Upper lobe of right lung (tissue), 1 donor: ENCODE results near the gene GUCD1. TPM values are rescaled to one million over a fixed set of nuclear protein-coding genes. Genes with fewer than 3 reads are reported as not detected.
"Not testable (repeated sequence)": the region's sequence is repeated elsewhere in the genome, so short reads cannot be mapped to it uniquely, and the experiment has no call there.

Experiments
- ATAC-seq: fragments of 200-7000 bp; cut with Tn5 transposase; one replicate; pipeline ENCODE4 v1.9.1; 2020; ENCODE audit warnings: mild to moderate bottlenecking, moderate library complexity
- DNase-seq: peaks from one replicate; pipeline ENCODE4 v3.0.0-alpha.2; 2020
- H3K27ac ChIP-seq: fragments of 200-600 bp; one replicate; pipeline ENCODE4 v1.8.0; 2022
- H3K27me3 ChIP-seq: fragments of 200-600 bp; one replicate; pipeline ENCODE4 v1.8.0; 2022; ENCODE audit warnings: mild to moderate bottlenecking
- H3K36me3 ChIP-seq: fragments of 200-600 bp; one replicate; pipeline ENCODE4 v1.8.0; 2022
- H3K4me1 ChIP-seq: fragments of 200-600 bp; one replicate; pipeline ENCODE4 v1.8.0; 2022
- H3K4me3 ChIP-seq: fragments of 200-600 bp; one replicate; pipeline ENCODE4 v1.8.0; 2022; ENCODE audit warnings: mild to moderate bottlenecking
- H3K9me3 ChIP-seq: fragments of 200-600 bp; one replicate; pipeline ENCODE4 v1.8.0; 2022
- intact Hi-C: fragments of 100-400 bp; cut with DNase I; formaldehyde crosslinking; loops from one replicate; pipeline ENCODE4 v1.11.0; 2022
- total RNA-seq: library from RNA; stranded (reverse); fragmentation: NEBNext Ultra II Directional; extraction: Animal tissue kit (Norgen Biotek cat#: 25700); gene quantifications from one replicate; pipeline ENCODE4 v1.2.1, GENCODE V29; 2021
- TF ChIP-seq, protein P1 (sequence below): fragments of 200-600 bp; IDR thresholded peaks from one replicate; pipeline ENCODE4 v1.8.0; 2022; ENCODE audit warnings: antibody characterized with exemption
- donor health status: DM: no; HTN: yes; CAD: no; lungs with severe emphysema.

The GUCD1 gene
- total RNA-seq, 1 donor from 2014 or later = 148 TPM

DNA sequence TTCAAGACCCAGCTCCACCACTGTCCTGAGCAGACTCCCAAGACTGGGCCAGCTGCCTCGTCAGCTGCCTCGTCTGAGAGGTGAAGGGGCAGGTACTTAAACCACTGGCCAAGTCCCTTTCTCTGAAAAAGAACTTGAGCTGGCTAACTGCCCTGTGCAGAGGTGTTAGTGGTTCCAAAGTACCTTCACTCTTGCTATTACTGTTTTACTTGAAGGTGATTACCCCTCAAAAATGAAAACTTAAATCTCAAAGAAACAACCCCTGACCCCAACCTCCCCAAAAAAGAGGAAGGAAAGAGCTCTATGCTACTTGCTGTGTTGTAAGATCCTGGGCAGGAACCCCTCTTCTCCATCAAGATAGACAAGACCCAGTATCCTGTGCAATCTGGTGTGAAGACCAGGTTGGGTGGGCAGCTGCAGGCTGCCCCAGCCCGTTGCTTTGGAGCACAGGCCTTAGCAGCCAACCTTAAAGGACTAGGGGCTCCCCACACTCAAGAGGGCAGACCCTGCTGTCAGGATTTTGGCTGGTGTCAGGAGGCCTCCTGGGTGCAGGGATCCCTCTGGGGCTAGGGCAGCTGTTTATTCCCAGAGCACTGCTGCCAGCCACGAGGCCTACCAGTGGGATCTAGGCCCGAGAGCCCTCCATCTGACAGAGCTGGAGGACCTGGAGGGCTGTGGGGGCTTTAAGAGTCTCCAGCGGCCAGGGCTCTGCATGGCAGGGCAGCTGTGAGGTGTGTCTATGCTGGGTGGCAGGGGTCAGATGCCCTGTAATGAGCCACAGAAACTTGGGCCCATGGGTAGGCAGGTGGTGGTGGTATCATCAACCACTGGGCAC is 13.0 kb downstream of the GUCD1 start:
- ATAC-seq (no peak), DNase-seq (no peak)
- peaks cover 15% of the 10 kb centered on the region for H3K4me1 ChIP-seq
- peaks cover 67% of the 10 kb centered on the region for H3K36me3 ChIP-seq
- peak overlapping the region; percentile 30 for H3K27ac ChIP-seq
- no peaks in the 10 kb centered on the region for H3K27me3 ChIP-seq
- TF ChIP-seq, protein P1, sequence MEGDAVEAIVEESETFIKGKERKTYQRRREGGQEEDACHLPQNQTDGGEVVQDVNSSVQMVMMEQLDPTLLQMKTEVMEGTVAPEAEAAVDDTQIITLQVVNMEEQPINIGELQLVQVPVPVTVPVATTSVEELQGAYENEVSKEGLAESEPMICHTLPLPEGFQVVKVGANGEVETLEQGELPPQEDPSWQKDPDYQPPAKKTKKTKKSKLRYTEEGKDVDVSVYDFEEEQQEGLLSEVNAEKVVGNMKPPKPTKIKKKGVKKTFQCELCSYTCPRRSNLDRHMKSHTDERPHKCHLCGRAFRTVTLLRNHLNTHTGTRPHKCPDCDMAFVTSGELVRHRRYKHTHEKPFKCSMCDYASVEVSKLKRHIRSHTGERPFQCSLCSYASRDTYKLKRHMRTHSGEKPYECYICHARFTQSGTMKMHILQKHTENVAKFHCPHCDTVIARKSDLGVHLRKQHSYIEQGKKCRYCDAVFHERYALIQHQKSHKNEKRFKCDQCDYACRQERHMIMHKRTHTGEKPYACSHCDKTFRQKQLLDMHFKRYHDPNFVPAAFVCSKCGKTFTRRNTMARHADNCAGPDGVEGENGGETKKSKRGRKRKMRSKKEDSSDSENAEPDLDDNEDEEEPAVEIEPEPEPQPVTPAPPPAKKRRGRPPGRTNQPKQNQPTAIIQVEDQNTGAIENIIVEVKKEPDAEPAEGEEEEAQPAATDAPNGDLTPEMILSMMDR = no peak
- no peaks in the 10 kb centered on the region for H3K9me3 ChIP-seq
- intact Hi-C loops = no loop called here
- no peak overlapping the region for H3K4me3 ChIP-seq

DNA sequence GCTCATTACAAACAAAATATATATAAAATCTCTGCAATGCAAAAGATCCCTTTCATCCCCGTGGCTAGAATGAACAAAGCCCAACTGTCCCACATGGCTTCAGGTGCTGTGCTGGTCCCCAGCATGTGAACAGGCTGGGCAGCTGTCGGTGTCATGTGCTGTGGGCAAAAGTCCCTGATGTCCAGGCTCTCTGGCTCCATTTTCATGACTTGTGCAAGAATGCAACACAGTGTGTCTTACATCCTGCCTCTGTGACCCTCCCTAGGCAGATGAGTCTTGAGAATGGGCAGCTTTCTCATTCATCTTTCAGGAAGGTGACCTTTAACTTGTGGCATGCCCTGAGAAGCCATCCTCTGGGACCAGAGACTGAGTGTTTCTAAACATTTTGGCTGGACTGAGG is 14.5 kb downstream of the GUCD1 start:
- Histone ChIP-seq H3K36me3 (peaks cover 59% of the 10 kb centered on the region), H3K9me3 (no peaks in the 10 kb centered on the region), H3K4me3 (no peak overlapping the region), H3K4me1 (peaks cover 15% of the 10 kb centered on the region), H3K27me3 (no peaks in the 10 kb centered on the region), H3K27ac (no peak overlapping the region)
- intact Hi-C loops = no loop called here
- DNase-seq (no peak), ATAC-seq (no peak)
- TF ChIP-seq, protein P1 = no peak

DNA sequence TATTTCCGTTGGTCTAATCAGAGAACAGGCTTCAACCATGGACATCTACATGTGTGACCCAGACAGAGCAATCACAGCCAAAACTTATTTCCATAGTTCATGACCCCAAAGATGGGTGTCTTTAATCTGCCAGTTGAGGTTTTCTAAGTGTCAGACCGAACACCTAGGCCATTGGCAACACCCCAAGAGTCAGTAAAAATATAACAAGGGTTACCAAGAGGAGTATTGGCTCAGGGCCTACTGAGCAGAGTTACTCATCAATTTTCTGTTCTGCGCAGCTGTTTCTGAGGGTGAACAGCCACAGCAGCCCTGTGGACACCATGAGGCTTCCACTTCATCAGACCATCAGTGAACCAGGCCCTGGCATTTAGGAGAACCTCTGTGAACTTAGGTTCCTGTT is 18.8 kb downstream of the GUCD1 start:
- intact Hi-C loops = no loop called here
- DNase-seq (no peak), ATAC-seq (no peak)
- H3K4me3 ChIP-seq = no peak overlapping the region
- H3K36me3 ChIP-seq = peaks cover 18% of the 10 kb centered on the region
- TF ChIP-seq, protein P1 = no peak
- no peaks in the 10 kb centered on the region for H3K9me3 ChIP-seq
- no peaks in the 10 kb centered on the region for H3K27me3 ChIP-seq
- no peak overlapping the region for H3K27ac ChIP-seq
- no peaks in the 10 kb centered on the region for H3K4me1 ChIP-seq

DNA sequence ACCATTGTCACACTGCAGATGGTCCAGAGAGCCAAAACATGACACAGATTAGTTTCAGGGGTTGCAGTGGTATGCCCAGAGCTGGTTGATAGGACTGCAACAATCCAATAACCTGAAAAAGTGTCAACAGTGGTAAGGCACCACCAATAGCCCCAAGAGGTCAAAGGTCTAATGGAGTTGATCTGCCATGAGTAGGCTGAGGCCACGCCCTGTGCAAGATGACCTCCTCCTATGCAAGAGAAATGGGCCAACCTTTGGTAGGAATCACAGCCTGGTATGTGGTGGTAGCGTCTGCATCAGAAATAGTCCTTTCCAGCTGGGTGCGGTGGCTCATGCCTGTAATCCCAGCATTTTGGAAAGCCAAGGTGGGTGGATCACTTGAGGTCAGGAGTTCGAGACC is 19.6 kb downstream of the GUCD1 start:
- TF ChIP-seq, protein P1 = no peak
- intact Hi-C loops = no loop called here

DNA sequence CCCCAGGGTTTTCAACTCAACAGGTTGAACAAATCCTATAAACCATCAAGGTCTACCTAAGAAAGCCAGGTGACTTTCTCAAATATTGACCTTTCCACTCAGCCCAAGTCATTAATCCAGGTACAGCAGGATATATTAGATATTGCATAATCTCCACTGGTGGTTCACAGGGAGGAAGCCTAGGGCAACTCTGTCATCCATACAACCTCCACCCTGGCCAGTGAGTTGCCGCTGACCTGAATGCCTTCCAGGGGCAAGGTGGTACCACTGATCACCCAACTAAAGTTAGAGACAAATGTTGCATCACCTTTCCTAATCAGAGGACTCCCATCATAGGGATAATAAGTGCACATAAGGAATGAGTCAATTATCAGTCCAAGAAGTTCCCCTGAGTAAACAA is 22.9 kb downstream of the GUCD1 start:
- DNase-seq (no peak), ATAC-seq (peak; percentile 82)
- Histone ChIP-seq H3K4me3 (no peak overlapping the region), H3K36me3 (no peaks in the 10 kb centered on the region), H3K27me3 (no peaks in the 10 kb centered on the region), H3K9me3 (no peaks in the 10 kb centered on the region), H3K27ac (peak overlapping the region; percentile 13), H3K4me1 (no peaks in the 10 kb centered on the region)
- TF ChIP-seq, protein P1 = no peak
- intact Hi-C loops = no loop called here

More for the DNA sequence above, 19.6 kb downstream of the GUCD1 start:
- Histone ChIP-seq H3K4me3 (no peak overlapping the region), H3K9me3 (no peaks in the 10 kb centered on the region), H3K36me3 (peaks cover 11% of the 10 kb centered on the region), H3K27me3 (no peaks in the 10 kb centered on the region), H3K27ac (no peak overlapping the region), H3K4me1 (no peaks in the 10 kb centered on the region)
- ATAC-seq (no peak), DNase-seq (no peak)

DNA sequence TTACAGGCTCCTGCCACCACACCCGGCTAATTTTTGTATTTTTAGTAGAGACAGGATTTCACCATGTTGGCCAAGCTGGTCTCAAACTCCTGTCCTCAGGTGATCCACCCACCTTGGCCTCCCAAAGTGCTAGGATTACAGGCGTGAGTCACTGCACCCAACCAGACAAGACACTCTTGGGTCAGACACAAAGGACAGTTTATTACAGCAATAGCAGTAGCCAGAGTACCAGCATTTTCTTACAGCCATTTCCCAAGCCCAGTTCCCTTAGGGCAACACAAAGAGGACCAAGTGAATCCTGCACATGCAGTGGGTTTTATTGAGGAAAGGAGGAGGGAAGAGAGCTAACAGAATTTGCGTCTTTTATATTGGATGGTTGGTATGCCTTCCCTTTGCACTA is 24.0 kb downstream of the GUCD1 start:
- H3K4me1 ChIP-seq, ATAC-seq, DNase-seq, H3K9me3 ChIP-seq, H3K27me3 ChIP-seq, H3K4me3 ChIP-seq, H3K36me3 ChIP-seq, intact Hi-C loops: not testable (repeated sequence)
- H3K27ac ChIP-seq = peak overlapping the region; percentile 11
